Suppressor macrophage treated with lipopolysaccharide for 1 hour (primary cell): Measurements from ENCODE around the gene DOK3.
"Not testable (repeated sequence)": the region's sequence is repeated elsewhere in the genome, so short reads cannot be mapped to it uniquely, and the experiment has no call there.

ENCODE experiments used
- DNase-seq, 3 donors: peaks; one replicate each; pipeline ENCODE4 v3.0.0-alpha.2; 2020 to 2022

Gene DOK3

DNA sequence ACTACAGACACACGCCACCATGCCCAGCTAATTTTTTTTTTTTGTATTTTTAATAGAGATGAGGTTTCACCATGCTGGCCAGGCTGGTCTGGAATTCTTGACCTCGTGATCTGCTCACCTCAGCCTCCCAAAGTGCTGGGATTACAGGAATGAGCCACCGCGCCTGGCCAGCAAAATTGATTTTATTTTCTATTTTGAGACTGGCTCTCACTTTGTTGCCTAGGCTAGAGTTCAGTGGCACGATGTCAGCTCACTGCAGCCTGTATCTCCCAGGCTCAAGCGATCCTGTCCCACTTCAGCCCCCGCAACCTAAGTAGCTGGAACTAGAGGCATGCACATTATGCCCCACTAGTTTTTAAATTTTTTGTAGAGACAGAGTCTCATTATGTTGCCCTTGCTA lies 24.8 kb upstream of the DOK3 start:
- DNase-seq: not testable (repeated sequence)

DNA sequence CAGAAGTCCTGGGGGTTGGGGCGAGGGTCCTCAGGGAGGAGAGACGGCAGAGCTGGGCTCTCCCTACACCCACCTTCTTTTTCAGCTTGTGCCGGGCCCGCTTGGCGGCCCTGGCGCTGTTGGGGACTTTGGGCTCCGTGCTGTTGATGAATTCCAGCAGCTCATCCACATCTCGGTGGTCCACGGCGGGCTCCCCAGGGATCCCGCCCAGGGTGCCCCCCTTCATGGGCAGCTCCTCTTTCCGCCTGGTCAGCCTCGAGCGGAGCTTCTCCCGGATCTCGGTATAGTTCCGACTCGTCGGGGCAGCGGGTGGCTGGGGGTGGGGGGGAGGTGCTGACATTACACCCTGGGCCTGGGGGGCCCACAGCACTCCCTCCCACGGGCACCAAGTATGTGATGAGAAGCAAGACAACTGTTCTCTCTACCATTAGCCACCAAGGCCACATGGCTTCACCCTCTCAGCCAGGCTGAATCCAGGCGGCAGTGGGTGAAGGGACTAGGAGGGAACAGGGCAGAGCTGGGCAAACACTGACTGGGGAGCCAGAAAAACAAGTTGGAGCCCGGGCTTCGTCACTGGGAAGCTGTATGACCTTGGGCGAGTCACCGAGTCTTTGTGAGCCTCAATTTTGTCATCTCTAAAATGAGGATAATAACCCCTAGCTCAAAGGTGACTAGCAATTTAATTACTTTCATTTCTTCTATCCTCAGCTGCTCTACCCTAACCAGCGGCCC lies 21.7 kb upstream of the DOK3 start:
- DNase-seq: no peak

DNA sequence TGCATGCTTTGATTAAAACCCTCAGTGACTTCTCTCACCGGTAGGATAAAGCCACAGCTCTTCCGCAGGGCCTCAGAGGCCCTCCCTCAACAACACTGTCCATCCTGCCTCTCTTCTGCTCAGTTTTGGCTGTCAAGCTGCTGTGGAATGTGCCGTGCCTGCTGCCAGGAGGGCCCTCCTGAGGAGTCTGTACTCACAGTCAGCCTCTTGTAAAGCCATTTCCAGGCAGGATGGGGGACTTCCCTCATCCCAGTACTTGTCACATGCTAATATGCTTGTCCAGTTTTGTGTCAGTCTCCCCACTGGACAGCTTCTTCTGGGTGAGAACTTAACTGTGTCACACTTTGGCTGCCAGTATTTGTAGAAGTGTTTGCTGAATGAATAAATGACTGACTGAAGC lies 21.0 kb upstream of the DOK3 start:
- no peak for DNase-seq

DNA sequence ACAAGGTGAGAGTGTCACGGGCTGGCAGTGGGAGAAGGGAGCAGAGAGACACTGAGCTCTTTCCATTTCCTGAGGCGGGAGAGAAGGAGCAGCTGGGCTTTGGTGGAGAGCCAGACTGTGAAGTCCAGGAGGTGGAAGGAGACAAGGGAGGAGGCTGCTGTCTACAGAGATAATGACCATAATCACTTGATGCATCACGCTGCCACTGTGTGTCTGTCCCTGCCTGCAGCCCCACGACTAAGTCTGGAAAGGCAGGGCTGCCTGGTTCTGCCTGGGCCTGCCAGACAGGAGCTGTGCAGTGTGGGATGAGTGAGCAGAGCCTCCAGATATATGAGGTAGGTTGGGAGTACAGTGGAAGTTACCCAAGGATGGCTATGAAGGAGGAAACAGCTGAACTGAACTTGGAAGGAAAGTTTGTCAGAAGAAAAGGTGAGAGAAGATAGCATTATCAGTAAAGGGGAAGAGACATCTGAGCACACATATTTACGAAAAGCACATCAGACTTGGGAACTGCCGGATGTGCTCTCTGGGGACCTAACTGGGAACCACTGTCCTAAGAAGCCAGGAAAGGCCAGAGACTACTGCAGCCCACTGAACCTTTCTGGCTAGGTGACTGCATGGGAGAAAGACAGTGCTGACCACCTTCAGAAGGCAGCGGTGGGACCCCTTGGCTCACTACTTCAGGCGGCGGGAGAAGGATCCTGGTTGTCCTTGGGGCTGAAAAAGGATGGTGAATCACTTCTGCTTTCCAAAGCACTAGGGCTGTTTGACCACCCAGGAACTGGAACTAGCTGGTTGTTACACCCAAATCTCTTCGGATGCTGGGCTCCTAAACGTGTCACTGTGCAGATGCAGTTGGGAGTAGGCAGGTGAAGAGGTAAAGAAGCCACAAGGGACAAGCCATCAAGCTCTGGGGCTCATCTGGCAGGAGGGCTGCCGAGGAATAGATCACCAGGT lies 19.9 kb upstream of the DOK3 start:
- DNase-seq: no peak

DNA sequence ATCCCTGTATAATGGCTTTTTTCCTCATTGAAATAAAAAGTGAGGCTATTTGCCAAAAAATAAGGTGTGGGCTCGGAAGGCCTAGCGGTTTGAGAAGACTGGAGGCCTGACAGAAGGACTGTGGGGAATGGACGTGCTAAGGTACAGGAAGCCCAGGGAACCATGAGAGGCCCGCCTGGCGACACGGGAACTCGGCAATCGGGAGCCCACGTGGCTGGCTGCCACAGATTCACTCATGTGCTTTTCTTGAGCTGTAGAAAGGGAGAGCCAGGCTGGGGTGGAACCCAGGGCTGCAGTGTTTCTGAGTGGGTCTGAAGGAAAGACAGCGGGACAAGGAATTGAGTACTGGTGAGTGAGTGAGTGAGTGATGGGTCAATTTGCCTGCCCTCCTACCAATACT lies 19.0 kb upstream of the DOK3 start:
- no peak for DNase-seq

DNA sequence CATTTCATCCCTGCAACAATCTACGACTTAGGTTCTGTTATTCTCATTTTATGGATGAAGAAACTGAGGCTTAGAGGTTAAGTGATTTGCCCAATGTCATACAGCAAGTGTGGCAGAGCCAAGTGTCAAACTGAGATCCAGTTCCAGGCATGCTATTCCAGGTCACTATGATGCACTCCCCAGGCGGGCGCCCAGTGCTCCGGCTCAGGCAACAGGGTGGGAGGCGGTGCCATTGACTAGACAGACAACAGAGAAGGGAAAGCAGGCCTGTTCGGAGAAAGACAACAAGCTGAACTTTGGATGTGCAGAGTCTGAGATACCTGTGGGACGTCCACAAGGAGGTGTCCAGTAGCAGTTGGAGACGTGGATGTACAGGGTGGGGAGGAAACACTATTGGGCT lies 18.0 kb upstream of the DOK3 start:
- no peak for DNase-seq

DNA sequence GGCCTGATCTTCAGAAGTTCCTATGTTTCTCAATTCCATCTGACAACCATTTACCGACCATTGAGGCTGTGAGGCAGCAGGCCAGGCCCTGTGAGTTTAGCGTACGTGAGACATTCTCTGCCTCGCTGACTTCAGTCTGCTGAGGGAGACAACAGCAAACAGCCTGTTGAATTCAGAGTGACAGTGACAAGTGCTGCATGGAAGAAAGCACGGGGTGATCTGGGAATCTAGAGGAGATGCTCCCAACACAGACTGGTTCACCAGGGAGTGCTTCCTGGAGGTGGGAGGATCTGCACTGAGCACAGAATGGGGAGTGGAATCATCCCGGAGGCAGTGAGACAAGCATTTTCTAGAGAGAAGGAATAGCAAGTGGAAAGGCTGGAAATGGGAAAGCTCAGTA lies 17.2 kb upstream of the DOK3 start:
- no peak for DNase-seq

DNA sequence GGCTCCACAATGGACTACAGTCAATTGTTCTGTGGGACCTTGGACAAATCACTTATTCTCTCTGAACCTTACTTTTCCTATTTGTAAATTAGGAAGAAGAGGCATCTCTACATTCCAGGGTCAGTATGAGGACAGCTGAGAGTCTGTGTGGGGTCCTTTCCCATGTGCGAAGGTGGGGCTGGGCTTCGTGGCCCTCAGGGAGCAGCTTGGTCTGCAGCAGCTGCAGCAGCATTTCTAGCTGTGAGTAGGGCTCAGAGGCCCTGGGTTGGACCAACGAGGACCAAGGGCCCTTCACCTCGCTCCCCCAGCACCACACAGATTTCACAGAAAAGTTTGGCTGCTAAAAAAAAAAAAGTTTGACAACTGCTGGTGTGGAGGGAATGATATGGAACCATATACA lies 16.6 kb upstream of the DOK3 start:
- no peak for DNase-seq

DNA sequence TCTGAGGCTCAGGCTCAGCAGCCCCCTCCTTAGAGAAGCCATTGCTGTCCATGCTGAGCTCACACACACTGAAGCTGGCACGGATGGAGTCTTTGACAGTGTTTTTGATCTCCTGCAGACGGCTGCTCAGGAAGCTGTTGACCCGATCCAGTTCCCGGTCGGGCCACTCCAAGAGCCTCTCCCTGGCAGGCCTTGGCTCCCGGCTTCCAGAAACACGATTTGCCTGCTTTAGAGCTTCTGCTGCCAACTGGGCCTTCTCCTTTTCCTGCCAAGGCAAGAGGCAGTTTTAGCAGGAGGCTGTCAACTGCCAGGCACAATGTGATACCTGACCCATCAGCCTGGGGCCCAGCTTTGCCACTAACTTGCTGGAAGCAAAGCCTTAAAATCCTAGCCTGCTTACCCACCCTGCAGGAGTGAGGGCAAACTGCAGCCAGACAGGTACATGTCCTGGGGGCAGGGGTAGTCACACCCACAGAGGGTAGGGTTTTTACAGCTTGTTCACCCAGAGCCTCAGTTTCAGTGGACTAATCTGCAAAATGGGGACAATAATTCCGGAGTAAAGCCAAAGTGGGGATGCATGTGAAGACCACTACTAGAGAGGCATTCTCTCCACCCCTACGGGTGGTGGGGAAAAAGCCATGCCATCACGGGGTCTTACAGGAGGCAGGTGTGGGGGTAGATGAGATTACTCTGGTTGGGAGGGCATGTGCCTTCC lies 15.5 kb upstream of the DOK3 start:
- DNase-seq: no peak

DNA sequence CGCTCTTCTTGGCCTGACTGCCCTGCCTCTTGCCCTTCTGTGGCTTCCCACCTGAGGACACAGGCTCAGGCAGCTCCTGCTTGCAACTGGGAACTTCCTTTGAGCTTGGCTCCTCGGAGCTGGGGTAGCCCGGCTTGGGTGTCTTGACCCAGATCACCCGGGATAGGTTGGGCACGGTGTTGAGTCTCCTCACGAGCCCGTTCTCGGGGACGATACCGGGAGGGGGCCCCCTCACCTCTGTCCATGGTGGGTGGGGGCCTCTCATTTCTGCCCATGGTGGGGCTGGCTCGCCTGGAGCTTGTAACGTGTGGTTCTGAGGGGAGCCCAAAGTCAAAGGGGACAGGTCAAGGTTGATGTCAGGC lies 14.9 kb upstream of the DOK3 start:
- no peak for DNase-seq

DNA sequence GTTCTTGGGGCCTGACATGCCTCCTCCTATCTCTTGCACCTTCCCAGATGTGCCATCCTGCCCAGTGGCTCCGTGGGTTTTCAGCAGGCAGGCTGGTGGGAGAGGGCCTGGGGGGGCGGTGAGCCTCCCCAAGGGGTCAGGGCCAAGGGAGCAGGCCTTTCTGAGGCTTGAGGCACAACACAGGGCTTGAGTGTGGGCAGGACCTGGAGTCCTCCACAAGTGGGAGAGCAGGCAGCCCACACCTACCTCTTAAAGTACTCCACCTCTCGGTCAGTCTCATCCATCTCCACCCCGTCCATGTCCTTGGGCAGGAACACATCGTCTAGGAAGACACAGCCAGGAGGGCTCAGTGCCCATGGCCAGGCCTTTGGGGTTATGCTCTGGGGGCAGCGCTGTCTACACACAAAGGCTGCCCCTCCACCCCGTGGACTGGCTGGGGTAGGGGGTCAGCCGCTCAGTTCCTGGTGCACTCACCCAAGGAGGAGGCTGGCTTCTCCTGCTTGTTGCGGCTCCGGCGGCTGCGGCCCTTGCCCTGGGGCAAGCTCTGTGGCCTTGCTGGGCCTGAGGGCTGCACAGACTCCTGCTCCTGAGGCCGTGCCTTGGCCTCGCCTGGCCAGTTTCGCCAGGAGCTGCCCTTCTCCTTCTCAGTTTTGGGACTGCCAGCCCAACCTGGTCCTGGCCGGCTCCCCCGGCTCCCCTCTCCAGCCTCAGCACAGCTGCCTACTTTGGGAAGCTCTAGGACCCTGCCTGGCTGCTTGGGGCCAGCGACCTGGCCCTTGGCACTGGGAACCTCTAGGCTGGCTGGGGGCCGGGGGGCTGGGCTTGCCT lies 14.3 kb upstream of the DOK3 start:
- no peak for DNase-seq

DNA sequence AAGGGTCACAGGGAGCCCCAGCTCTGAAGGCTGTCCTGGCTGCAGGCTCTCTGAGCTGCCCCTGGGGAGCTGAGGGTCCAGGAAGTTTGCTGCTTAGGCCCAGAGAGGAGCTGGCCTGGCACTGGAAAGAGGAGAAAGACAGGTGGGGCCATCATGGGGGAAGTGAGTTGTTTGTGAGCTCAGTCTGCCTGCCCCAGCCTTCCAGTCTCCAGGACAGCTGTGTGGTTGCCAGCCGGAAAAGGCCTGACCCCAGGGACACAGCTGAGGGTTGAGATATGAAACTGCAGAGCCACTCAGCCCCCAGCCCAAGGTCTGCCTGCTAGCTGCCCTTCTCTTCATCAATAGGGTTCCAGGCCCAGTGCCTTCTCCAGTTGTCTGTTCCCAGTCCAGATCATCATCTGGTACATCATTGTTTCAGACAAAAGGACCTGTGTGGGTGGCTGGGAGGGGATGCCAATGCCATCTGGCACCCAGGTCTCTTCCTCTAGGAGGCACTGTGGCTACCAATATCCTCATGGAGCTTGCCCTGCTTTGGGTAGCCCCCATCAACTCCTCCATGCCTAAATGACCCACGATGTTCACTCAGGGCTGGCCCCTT lies 11.4 kb upstream of the DOK3 start:
- no peak for DNase-seq

DNA sequence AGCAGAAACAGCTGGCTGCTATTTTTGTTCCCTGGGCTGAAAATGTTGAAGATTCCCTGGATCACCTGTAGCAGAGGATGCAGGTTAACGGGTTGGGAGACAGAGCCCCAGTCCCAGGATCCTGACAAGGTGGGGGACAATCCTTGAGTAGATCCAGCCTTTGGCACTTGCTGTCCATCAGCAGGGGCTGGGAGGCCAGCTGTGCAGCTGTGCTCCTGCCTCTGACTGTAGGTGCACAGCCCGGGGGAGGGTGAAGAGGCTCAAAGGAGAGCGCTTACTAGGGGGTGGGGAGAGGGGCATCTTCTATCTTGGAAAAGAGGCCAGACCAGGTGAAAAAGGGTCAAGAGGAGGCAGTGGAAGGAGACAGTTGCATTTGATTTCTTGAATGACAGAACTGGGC lies 10.6 kb upstream of the DOK3 start:
- no peak for DNase-seq

DNA sequence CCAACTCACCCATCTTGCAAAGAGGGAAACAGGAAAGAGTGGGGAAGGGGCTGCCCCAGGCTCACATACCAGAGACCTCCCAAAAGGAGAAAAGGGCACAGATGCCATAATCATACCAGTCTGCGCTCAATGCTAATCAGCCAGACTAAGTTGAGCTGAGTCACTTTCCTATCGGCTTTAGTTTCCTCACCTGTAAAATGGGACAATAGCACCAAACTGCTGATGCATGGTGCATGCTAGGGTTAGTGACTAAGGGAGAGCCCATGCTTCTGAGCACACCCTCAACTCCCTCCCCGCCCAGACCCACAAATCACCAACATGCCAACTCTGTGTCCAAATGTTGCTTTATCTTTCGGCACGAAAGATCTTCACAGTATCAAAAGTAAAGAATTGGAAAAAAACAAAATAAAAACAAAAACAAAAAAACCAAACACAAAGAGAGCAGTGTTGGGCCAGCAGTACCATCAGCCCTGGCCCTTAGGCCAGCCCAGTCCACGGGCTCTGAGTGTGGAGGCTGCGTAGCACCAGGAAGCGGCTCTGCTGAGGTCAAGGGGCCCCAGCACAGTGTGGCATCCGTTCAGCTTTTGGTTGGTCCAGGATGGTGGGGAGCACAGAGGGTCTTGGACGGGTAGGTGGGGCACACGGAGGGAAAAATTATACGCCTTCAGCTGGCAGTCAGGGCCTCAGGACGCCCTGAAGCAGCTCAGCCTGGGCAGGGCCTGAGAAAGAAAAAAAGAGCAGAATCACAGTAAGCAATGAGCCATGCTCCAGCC lies 10.0 kb upstream of the DOK3 start:
- DNase-seq: no peak

DNA sequence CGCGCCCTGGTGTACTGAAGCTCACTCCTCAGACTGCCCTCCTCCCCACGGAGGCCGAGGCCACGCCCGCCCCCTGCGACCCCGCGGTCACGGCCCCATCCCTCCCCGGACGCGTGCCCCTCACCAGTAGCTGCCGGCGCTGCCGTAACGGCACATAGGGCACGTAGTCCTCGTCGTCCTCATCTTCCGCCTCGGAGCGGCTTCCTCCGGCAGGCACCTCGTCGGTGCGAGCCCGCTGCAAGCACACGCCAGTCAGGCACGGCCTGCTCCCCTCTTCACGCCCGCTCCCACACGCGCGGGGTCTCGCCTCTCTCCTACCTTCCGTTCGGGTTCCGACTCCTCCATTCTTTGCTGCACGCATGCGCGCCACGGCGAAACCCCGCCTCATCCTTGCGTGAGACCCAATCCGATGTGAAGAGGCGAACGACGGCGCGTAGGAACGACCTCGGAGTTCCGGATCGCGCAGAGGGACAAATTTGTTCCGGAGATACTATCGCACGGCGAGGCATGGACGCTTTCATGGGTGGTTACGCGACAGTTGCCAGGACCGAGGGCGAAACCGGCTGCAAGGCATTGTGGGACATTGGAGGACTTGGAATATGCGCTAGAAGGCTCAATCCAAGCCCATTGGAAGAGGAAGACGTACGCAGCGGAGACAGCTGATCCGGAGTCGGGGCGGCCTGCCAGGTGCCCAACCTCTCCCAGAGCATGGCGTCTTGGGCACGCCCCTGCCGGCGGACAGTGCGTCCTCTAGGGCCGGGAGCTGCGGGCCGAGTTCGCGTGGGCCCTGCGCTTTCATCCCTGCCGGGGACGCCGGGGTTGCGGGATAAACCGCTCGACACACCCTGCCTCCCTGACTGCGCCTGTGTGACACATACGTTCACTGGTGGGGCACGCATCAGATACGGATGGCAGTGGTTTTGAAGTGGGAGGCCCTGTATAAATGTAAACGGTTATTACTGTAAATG lies 7.3 kb upstream of the DOK3 start, which contains the start of gene DDX41:
TSS of gene DDX41 (minus strand) at position 361 of the 968 bp plus-strand sequence. CDS start at position 345, 16 bp downstream.
- DNase-seq: peak; percentile 97 to 99 (median 98)

DNA sequence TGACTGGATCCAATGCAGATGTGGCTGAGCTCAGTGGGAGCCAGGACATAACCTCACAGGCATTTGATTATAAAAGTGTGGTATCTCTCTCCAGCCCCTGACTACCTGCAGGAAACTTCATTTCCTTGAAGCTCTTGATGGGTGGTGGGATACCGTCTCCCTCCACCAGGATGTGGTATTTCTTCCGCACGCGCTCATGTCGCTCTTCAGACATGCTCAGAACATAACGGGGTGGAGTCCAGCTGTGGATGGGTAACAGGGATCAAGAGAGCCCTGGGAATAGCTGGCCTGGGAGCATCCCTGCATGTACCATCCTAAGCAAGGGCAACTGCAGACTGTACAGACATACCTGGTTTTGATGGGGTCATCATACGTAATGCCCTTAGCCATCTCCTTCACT lies 6.0 kb upstream of the DOK3 start:
- no peak for DNase-seq

DNA sequence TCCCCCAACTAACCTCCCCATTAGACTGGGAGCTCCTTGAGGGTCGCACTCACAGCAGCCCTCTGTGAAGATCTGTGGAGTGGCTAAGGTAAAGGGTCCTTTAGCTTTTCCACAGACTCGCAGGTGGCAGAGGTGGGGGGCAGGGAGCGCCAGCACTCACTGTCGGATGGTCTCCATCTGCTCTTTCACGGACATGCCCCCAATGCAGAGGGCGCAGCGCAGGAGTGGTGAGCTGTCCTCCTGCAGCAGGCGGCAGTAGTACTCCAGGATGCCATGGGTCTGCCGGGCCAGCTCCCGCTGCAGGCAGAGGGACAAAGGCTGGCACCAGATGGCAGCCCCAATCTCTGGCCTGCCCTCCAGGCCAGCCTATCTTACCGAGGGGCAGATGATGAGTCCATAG lies 4.9 kb upstream of the DOK3 start:
- no peak for DNase-seq

DNA sequence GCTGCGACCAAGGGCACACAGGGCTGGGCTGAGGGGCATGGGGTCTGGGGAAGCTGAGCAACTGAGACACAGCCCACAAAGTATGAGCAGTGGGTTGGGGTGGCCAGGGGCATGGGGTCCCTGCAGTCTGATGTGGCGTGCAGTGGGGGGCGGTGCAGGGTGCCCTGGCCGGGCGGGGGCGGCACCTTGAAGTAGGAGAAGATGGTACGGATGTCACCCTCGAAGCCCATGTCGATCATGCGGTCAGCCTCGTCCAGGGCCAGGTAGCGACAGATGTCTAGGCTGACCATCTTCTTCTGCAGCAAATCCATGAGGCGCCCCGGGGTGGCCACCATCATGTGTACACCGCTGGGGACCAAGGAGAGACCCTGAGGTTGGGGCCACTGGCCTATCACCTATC lies 3.9 kb upstream of the DOK3 start:
- DNase-seq: no peak

DNA sequence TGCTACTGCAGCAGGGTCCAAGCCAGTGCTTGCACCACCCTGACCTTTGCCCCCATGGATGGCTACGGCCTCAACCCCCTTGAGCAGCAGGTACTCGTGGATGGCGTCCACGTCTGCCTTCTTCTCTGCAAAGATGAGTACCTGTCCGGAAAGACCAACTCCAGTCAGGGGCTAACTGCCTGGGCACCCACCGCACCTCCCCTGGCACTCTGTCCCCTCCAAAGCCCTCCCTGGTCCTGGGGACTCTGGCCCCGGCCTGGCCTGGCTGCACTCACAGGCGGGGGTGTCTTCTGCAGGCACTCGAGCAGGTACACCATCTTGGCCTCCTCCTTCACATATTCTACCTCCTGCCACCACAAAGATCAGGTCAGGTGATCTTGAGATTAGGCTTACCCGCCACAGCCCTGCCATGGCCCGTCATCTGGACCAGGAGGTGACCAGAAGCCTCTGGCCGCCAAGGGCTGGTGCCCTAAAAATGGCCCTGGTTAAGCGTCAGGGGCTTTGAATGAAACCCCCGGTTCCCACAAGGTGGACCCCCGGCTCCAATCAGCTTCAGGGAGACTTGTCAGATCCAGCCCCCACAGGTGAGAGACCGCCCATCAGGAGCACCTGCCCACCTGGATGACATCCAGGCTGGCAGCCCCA lies 3.2 kb upstream of the DOK3 start:
- DNase-seq: no peak
